Activated T-cell treated with anti-CD3 and anti-CD28 coated beads, Interleukin-2, amount 50 U/mL, for 4 hours (primary cell): ENCODE data around the gene PON2. TPM values are rescaled to one million over a fixed set of nuclear protein-coding genes. Genes with fewer than 3 reads are reported as not detected.

ENCODE experiments used
- ATAC-seq, 2 donors: fragments of 200-7000 bp; cut with Tn5 transposase; one replicate each; pipeline ENCODE4 v1.10.0; 2021
- DNase-seq: peaks from one replicate; pipeline ENCODE4 v3.0.0-alpha.2; 2020
- H3K27me3 Mint-ChIP-seq: one replicate; pipeline ENCODE4 v1.8.0; 2021; ENCODE audit warnings: low read depth, mixed read lengths
- H3K36me3 Mint-ChIP-seq: one replicate; pipeline ENCODE4 v1.8.0; 2022; ENCODE audit warnings: mixed read lengths; ENCODE audit not compliant: insufficient read depth
- H3K4me1 Mint-ChIP-seq: one replicate; pipeline ENCODE4 v1.8.0; 2021; ENCODE audit warnings: low read depth, mixed read lengths
- H3K4me3 Mint-ChIP-seq: one replicate; pipeline ENCODE4 v1.8.0; 2021; ENCODE audit warnings: mild to moderate bottlenecking, moderate library complexity, mixed read lengths
- H3K9me3 Mint-ChIP-seq: one replicate; pipeline ENCODE4 v1.8.0; 2021; ENCODE audit warnings: mixed read lengths
- total RNA-seq, 3 donors: library from RNA; stranded (reverse); gene quantifications; one replicate each; pipeline ENCODE4 v1.2.1, GENCODE V29; 2021

Gene PON2
- total RNA-seq, 3 donors from 2014 or later = 2.1 to 3.0 (median 2.3) TPM

- H3K36me3 Mint-ChIP-seq = no peaks in the 10 kb centered on the region
- no peak for DNase-seq
- ATAC-seq = no peak
- no peaks in the 10 kb centered on the region for H3K9me3 Mint-ChIP-seq
- H3K4me1 Mint-ChIP-seq = peaks cover 11% of the 10 kb centered on the region
- peaks cover 6% of the 10 kb centered on the region for H3K27me3 Mint-ChIP-seq
- no peak overlapping the region for H3K4me3 Mint-ChIP-seq
Observed at GRCh38 chr7:95430864-95431263, 4.0 kb downstream of the PON2 start.

GRCh38 chr7:95429241-95429990, 5.4 kb downstream of the PON2 start:
- DNase-seq (no peak), ATAC-seq (no peak)
- H3K4me1 Mint-ChIP-seq = peaks cover 4% of the 10 kb centered on the region
- H3K9me3 Mint-ChIP-seq = no peaks in the 10 kb centered on the region
- no peaks in the 10 kb centered on the region for H3K36me3 Mint-ChIP-seq
- H3K27me3 Mint-ChIP-seq = peaks cover 2% of the 10 kb centered on the region
- H3K4me3 Mint-ChIP-seq = no peak overlapping the region

GRCh38 chr7:95427914-95428516, 6.8 kb downstream of the PON2 start:
- Mint-ChIP-seq H3K27me3 (peaks cover 2% of the 10 kb centered on the region), H3K4me1 (no peaks in the 10 kb centered on the region), H3K9me3 (no peaks in the 10 kb centered on the region), H3K4me3 (no peak overlapping the region), H3K36me3 (no peaks in the 10 kb centered on the region)
- ATAC-seq = no peak
- DNase-seq = no peak

- Mint-ChIP-seq H3K4me3 (no peak overlapping the region), H3K36me3 (no peaks in the 10 kb centered on the region), H3K27me3 (no peaks in the 10 kb centered on the region), H3K9me3 (no peaks in the 10 kb centered on the region), H3K4me1 (no peaks in the 10 kb centered on the region)
- no peak for DNase-seq
- ATAC-seq = no peak
Observed at GRCh38 chr7:95427166-95427565, 7.7 kb downstream of the PON2 start.

GRCh38 chr7:95425694-95426093, 9.1 kb downstream of the PON2 start:
- no peaks in the 10 kb centered on the region for H3K27me3 Mint-ChIP-seq
- no peaks in the 10 kb centered on the region for H3K4me1 Mint-ChIP-seq
- no peaks in the 10 kb centered on the region for H3K9me3 Mint-ChIP-seq
- H3K4me3 Mint-ChIP-seq = no peak overlapping the region
- ATAC-seq (no peak), DNase-seq (no peak)
- H3K36me3 Mint-ChIP-seq = no peaks in the 10 kb centered on the region

GRCh38 chr7:95424716-95425115, 10.1 kb downstream of the PON2 start:
- Mint-ChIP-seq H3K4me1 (no peaks in the 10 kb centered on the region), H3K36me3 (no peaks in the 10 kb centered on the region), H3K4me3 (no peak overlapping the region), H3K9me3 (no peaks in the 10 kb centered on the region), H3K27me3 (no peaks in the 10 kb centered on the region)
- no peak for DNase-seq
- no peak for ATAC-seq

GRCh38 chr7:95421847-95422444, 12.9 kb downstream of the PON2 start:
- no peak overlapping the region for H3K4me3 Mint-ChIP-seq
- H3K27me3 Mint-ChIP-seq = no peaks in the 10 kb centered on the region
- no peaks in the 10 kb centered on the region for H3K4me1 Mint-ChIP-seq
- H3K36me3 Mint-ChIP-seq = no peaks in the 10 kb centered on the region
- H3K9me3 Mint-ChIP-seq = no peaks in the 10 kb centered on the region
- DNase-seq = no peak
- ATAC-seq = no peak

GRCh38 chr7:95421000-95421846, 13.6 kb downstream of the PON2 start:
- H3K4me1 Mint-ChIP-seq = no peaks in the 10 kb centered on the region
- no peaks in the 10 kb centered on the region for H3K27me3 Mint-ChIP-seq
- DNase-seq (no peak), ATAC-seq (no peak)
- H3K36me3 Mint-ChIP-seq = no peaks in the 10 kb centered on the region
- no peaks in the 10 kb centered on the region for H3K9me3 Mint-ChIP-seq
- H3K4me3 Mint-ChIP-seq = no peak overlapping the region

GRCh38 chr7:95412075-95412474, 22.8 kb downstream of the PON2 start:
- H3K4me1 Mint-ChIP-seq = no peaks in the 10 kb centered on the region
- DNase-seq (no peak), ATAC-seq (no peak)
- H3K36me3 Mint-ChIP-seq = peaks cover 3% of the 10 kb centered on the region
- H3K9me3 Mint-ChIP-seq = no peaks in the 10 kb centered on the region
- H3K4me3 Mint-ChIP-seq = no peak overlapping the region
- H3K27me3 Mint-ChIP-seq = no peaks in the 10 kb centered on the region

- ATAC-seq = no peak
- H3K36me3 Mint-ChIP-seq = peaks cover 3% of the 10 kb centered on the region
- H3K4me3 Mint-ChIP-seq = no peak overlapping the region
- no peaks in the 10 kb centered on the region for H3K27me3 Mint-ChIP-seq
- H3K9me3 Mint-ChIP-seq = no peaks in the 10 kb centered on the region
- H3K4me1 Mint-ChIP-seq = no peaks in the 10 kb centered on the region
- DNase-seq = no peak
Observed at GRCh38 chr7:95411666-95412065, 23.2 kb downstream of the PON2 start.

GRCh38 chr7:95411036-95411435, 23.8 kb downstream of the PON2 start:
- no peak for ATAC-seq

GRCh38 chr7:95407751-95408150, 27.1 kb downstream of the PON2 start:
- DNase-seq (no peak), ATAC-seq (no peak)
- H3K27me3 Mint-ChIP-seq = no peaks in the 10 kb centered on the region
- no peak overlapping the region for H3K4me3 Mint-ChIP-seq
- H3K36me3 Mint-ChIP-seq = peaks cover 3% of the 10 kb centered on the region
- H3K4me1 Mint-ChIP-seq = no peaks in the 10 kb centered on the region
- H3K9me3 Mint-ChIP-seq = no peaks in the 10 kb centered on the region

More at GRCh38 chr7:95411036-95411435, 23.8 kb downstream of the PON2 start:
- Mint-ChIP-seq H3K27me3 (no peaks in the 10 kb centered on the region), H3K4me1 (no peaks in the 10 kb centered on the region), H3K4me3 (no peak overlapping the region), H3K9me3 (no peaks in the 10 kb centered on the region), H3K36me3 (peaks cover 3% of the 10 kb centered on the region)
- DNase-seq = no peak

- no peaks in the 10 kb centered on the region for H3K9me3 Mint-ChIP-seq
Observed at GRCh38 chr7:95405800-95406199, 29.0 kb downstream of the PON2 start.

GRCh38 chr7:95405208-95405607, 29.6 kb downstream of the PON2 start:
- Mint-ChIP-seq H3K27me3 (no peaks in the 10 kb centered on the region), H3K4me1 (no peaks in the 10 kb centered on the region), H3K4me3 (no peak overlapping the region), H3K9me3 (no peaks in the 10 kb centered on the region), H3K36me3 (peaks cover 3% of the 10 kb centered on the region)
- ATAC-seq (no peak), DNase-seq (no peak)

More at GRCh38 chr7:95405800-95406199, 29.0 kb downstream of the PON2 start:
- Mint-ChIP-seq H3K27me3 (no peaks in the 10 kb centered on the region), H3K4me3 (no peak overlapping the region), H3K36me3 (peaks cover 3% of the 10 kb centered on the region), H3K4me1 (no peaks in the 10 kb centered on the region)
- no peak for ATAC-seq
- DNase-seq = no peak
